ENCODE data around the gene EBF3. TPM values are rescaled to one million over a fixed set of nuclear protein-coding genes. Genes with fewer than 3 reads are reported as not detected.

Gene EBF3
- polyA plus RNA-seq (2012; ENCODE audit: insufficient read length, low read depth), result 6.3 TPM

GRCh38 chr10:129963641-129964501 lies at the start of gene EBF3:
EBF3 (minus strand) TSS chr10:129964274; CDS start chr10:129963768, 506 bp downstream.
- TF ChIP-seq FOXP2 (optimal IDR thresholded peaks at IDR 0.05; ENCODE audit: borderline replicate concordance, extremely low read depth, extremely low read length, insufficient read depth), result peak; percentile 97
- TF ChIP-seq REST (IDR thresholded peaks at IDR 0.05; ENCODE audit: insufficient read depth in 1 of 2, low read depth in 2 of 2, low read length in 2 of 2), result no peak

- no peak for TF ChIP-seq FOXP2 (optimal IDR thresholded peaks at IDR 0.05; ENCODE audit: borderline replicate concordance, extremely low read depth, extremely low read length, insufficient read depth)
- no peak for TF ChIP-seq SIN3A (IDR thresholded peaks at IDR 0.05; ENCODE audit: borderline replicate concordance, insufficient read depth, low read length)
Observed at GRCh38 chr10:130013335-130014262, 49.5 kb upstream of the EBF3 start.

GRCh38 chr10:130012129-130012528 lies 48.1 kb upstream of the EBF3 start:
- TF ChIP-seq TAF1 (IDR thresholded peaks at IDR 0.05; ENCODE audit: borderline replicate concordance, insufficient read depth, low read length), result no peak
- no peak for TF ChIP-seq SIN3A (IDR thresholded peaks at IDR 0.05; ENCODE audit: borderline replicate concordance, insufficient read depth, low read length)
- TF ChIP-seq REST (IDR thresholded peaks at IDR 0.05; ENCODE audit: insufficient read depth in 1 of 2, low read depth in 2 of 2, low read length in 2 of 2), result no peak
- no peak for TF ChIP-seq POLR2AphosphoS5 (IDR thresholded peaks at IDR 0.05; ENCODE audit: low read depth, low read length)
- no peak for TF ChIP-seq FOXP2 (optimal IDR thresholded peaks at IDR 0.05; ENCODE audit: borderline replicate concordance, extremely low read depth, extremely low read length, insufficient read depth)

GRCh38 chr10:130010653-130011052 lies 46.6 kb upstream of the EBF3 start:
- TF ChIP-seq SIN3A (IDR thresholded peaks at IDR 0.05; ENCODE audit: borderline replicate concordance, insufficient read depth, low read length), result no peak
- no peak for TF ChIP-seq TAF1 (IDR thresholded peaks at IDR 0.05; ENCODE audit: borderline replicate concordance, insufficient read depth, low read length)
- TF ChIP-seq REST (IDR thresholded peaks at IDR 0.05; ENCODE audit: insufficient read depth in 1 of 2, low read depth in 2 of 2, low read length in 2 of 2), result no peak
- no peak for TF ChIP-seq FOXP2 (optimal IDR thresholded peaks at IDR 0.05; ENCODE audit: borderline replicate concordance, extremely low read depth, extremely low read length, insufficient read depth)
- no peak for TF ChIP-seq POLR2AphosphoS5 (IDR thresholded peaks at IDR 0.05; ENCODE audit: low read depth, low read length)

- TF ChIP-seq SIN3A (IDR thresholded peaks at IDR 0.05; ENCODE audit: borderline replicate concordance, insufficient read depth, low read length) (no peak), REST (IDR thresholded peaks at IDR 0.05; ENCODE audit: insufficient read depth in 1 of 2, low read depth in 2 of 2, low read length in 2 of 2) (no peak), POLR2AphosphoS5 (IDR thresholded peaks at IDR 0.05; ENCODE audit: low read depth, low read length) (no peak), FOXP2 (optimal IDR thresholded peaks at IDR 0.05; ENCODE audit: borderline replicate concordance, extremely low read depth, extremely low read length, insufficient read depth) (no peak)
Observed at GRCh38 chr10:130009228-130009627, 45.2 kb upstream of the EBF3 start.

Data from PFSK-1 (cell line).